Ureter (tissue), 1 donor: ENCODE results near the gene PROX2. TPM values are rescaled to one million over a fixed set of nuclear protein-coding genes. Genes with fewer than 3 reads are reported as not detected.

Experiments used
- DNase-seq: peaks from one replicate; pipeline ENCODE4 v3.0.0-alpha.2; 2020; ENCODE audit warnings: low spot score
- total RNA-seq: library from RNA; stranded (reverse); gene quantifications from one replicate; pipeline ENCODE4 v1.2.4, GENCODE V29; 2023
- donor health status: DM: yes; HTN: yes; CAD: no.

PROX2 gene
- total RNA-seq: 0.13 TPM

GRCh38 chr14:74875941-74876913 is at the start of gene PROX2:
PROX2 (minus strand) TSS chr14:74876145; CDS start chr14:74863834, 12,311 bp downstream.
- DNase-seq: no peak

GRCh38 chr14:74924061-74924460 is 48.1 kb upstream of the PROX2 start:
- no peak for DNase-seq

GRCh38 chr14:74922752-74923401 is 46.9 kb upstream of the PROX2 start, which contains the start of gene RPS6KL1:
RPS6KL1 (minus strand) TSS chr14:74923260; CDS start chr14:74921541, 1,719 bp downstream.
- DNase-seq: peak; percentile 73

GRCh38 chr14:74921987-74922751 is 46.2 kb upstream of the PROX2 start:
- no peak for DNase-seq

GRCh38 chr14:74921053-74921620 is 45.2 kb upstream of the PROX2 start:
- no peak for DNase-seq

- no peak for DNase-seq
Observed at GRCh38 chr14:74920281-74920680, 44.3 kb upstream of the PROX2 start.

GRCh38 chr14:74919421-74920165 is 43.6 kb upstream of the PROX2 start:
- no peak for DNase-seq

GRCh38 chr14:74918380-74918779 is 42.4 kb upstream of the PROX2 start:
- DNase-seq: no peak

- DNase-seq: no peak
Observed at GRCh38 chr14:74917646-74918081, 41.7 kb upstream of the PROX2 start.

GRCh38 chr14:74917178-74917543 is 41.2 kb upstream of the PROX2 start:
- DNase-seq: no peak

- no peak for DNase-seq
Observed at GRCh38 chr14:74915826-74916225, 39.9 kb upstream of the PROX2 start.

- no peak for DNase-seq
Observed at GRCh38 chr14:74915426-74915825, 39.5 kb upstream of the PROX2 start.

GRCh38 chr14:74913986-74914573 is 38.1 kb upstream of the PROX2 start:
- DNase-seq: peak; percentile 79

- DNase-seq: no peak
Observed at GRCh38 chr14:74913393-74913910, 37.5 kb upstream of the PROX2 start.

GRCh38 chr14:74912801-74913200 is 36.9 kb upstream of the PROX2 start:
- DNase-seq: no peak

- DNase-seq: no peak
Observed at GRCh38 chr14:74912111-74912510, 36.2 kb upstream of the PROX2 start.

GRCh38 chr14:74911704-74912103 is 35.8 kb upstream of the PROX2 start:
- DNase-seq: no peak

GRCh38 chr14:74911221-74911620 is 35.3 kb upstream of the PROX2 start:
- DNase-seq: no peak

- no peak for DNase-seq
Observed at GRCh38 chr14:74910556-74910955, 34.6 kb upstream of the PROX2 start.

GRCh38 chr14:74909911-74910310 is 34.0 kb upstream of the PROX2 start:
- DNase-seq: no peak
